LNCaP clone FGC (cell line): ENCODE data around the gene C9orf57.
"Not testable (repeated sequence)": the region's sequence is repeated elsewhere in the genome, so short reads cannot be mapped to it uniquely, and the experiment has no call there.

Source experiments
- DNase-seq: peaks from one replicate; pipeline ENCODE4 v3.0.0-alpha.2; 2011; ENCODE audit warnings: low read depth
- H3K4me3 ChIP-seq: 2 replicates; pipeline ENCODE4 v1.5.1; 2011; ENCODE audit warnings: mild to moderate bottlenecking, low read depth, low read length, control low read depth
- CTCF ChIP-seq: IDR thresholded peaks from 2 replicates; pipeline ENCODE4 v1.5.1; 2012; ENCODE audit warnings: mild to moderate bottlenecking; ENCODE audit not compliant: control insufficient read depth, insufficient read depth; ENCODE audit errors: extremely low read depth

The C9orf57 gene, protein sequence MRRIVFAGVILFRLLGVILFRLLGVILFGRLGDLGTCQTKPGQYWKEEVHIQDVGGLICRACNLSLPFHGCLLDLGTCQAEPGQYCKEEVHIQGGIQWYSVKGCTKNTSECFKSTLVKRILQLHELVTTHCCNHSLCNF

GRCh38 chr9:72060513-72060912, at the start of gene C9orf57:
C9orf57 (minus strand) TSS chr9:72060613; CDS start chr9:72059331, 1,282 bp downstream.
- no peak for TF ChIP-seq CTCF
- DNase-seq = no peak
- H3K4me3 ChIP-seq = no peak within 1 kb of the TSS

DNA sequence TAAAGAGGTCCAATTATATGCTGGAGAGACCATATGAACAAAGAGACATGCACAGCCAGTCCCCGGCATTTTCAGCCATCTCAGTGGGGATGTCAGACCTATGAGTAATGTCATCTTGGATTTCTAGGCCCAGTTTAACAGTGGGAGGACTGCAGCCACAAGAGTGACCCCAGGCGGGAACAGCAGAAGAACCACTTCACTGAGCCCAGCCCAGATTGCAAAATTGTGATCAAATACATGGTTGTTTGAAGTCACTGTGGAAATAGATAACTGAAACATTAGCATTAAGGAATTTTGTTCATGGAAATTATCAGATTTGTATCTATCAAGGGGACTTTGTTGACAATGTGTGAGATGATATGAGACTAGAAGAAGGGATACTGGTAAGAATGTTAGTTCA, 42.1 kb upstream of the C9orf57 start:
- TF ChIP-seq CTCF = no peak
- no peak for DNase-seq
- no peak overlapping the region for H3K4me3 ChIP-seq

DNA sequence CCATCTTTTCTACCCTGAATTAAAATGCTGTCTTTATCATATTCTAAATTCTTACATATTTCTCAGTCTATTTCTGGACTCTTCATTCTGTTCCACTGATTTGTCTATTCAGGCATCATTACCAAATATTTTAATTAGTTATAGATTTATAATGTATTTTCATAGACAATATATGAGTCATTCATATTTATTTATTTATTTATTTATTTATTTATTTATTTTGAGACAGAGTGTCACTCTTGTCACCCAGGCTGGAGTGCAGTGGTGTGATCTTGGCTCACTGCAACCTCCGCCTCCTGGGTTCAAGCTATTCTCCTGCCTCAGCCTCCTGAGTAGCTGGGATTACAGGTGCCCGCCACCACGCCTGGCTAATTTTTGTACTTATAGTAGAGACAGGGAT, 35.1 kb upstream of the C9orf57 start:
- not testable (repeated sequence) for DNase-seq, H3K4me3 ChIP-seq

DNA sequence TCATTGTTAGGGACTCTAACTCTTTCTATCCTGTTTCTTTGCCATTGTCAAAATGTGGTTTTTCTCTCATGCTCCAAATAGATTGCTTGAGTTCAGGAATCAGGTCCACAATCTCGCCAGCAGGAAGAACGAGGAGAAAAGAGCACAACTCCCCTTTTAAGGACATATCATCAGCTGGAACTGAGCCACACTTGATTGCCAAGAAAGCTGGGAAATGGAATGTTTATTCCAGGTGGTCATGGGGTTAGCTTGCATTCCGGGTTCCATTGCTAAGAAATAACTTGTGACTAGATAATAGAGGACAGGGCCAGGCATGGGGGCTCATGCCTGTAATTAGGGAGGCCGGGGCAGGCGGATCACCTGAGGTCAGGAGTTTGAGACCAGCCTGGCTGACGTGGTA, 32.4 kb upstream of the C9orf57 start:
- no peak overlapping the region for H3K4me3 ChIP-seq
- DNase-seq = no peak
- no peak for TF ChIP-seq CTCF

- no peak for TF ChIP-seq CTCF
- no peak overlapping the region for H3K4me3 ChIP-seq
- DNase-seq = no peak
Observed at GRCh38 chr9:72089451-72090130, 29.2 kb upstream of the C9orf57 start.

DNA sequence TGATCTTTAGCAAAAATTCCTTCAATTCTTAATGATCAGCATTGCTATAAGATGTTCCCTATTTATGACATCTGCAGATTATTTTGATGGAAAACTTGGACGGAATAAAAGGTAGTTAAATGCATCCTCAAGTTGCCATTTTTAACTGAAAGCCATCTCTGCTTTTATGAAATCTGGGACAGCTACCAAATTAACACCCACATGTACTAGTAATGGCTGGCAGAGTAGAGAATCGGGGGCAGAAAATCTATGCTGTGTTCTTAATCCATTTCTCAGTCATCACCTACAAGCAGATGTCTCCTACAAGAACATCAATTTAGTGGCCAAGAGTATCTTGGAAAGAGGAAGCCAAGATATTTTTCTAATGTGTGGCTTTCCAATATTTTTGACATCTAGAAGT, 22.1 kb upstream of the C9orf57 start:
- H3K4me3 ChIP-seq = no peak overlapping the region
- TF ChIP-seq CTCF = no peak
- no peak for DNase-seq

DNA sequence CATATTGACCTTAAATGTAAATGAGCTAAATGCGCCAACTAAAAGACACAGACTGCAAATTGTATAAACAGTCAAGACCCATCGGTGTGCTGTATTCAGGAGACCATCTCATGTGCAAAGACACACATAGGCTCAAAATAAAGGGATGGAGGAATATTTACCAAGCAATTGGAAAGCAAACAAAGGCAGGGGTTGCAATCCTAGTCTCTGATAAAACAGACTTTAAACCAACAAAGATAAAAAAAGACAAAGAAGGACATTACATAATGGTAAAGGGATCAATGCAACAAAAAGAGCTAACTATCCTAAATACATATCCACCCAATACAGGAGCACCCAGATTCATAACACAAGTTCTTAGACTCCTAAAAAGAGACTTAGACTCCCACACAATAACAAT, 14.3 kb upstream of the C9orf57 start:
- H3K4me3 ChIP-seq, DNase-seq: not testable (repeated sequence)

DNA sequence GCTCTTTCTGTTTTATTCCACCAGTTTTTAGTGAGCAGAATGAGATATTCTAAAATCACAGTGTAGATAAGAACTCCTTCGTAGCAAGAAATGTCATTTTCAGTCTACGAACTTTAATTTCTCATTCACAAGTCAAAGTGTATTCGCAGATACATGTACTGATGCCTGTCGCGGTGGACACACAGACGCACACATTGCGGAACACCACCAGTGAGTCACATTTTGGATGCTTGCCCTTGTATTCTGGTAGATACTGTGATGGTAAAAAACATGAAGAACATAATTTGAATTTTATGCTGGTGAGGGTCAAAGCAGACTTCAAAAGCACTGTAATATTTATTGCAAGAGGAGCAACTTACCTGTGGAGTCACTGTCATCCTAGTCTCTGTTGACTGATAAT, 4.7 kb upstream of the C9orf57 start:
- H3K4me3 ChIP-seq = no peak overlapping the region
- no peak for TF ChIP-seq CTCF
- no peak for DNase-seq
